NCI-H526 (cell line): Measurements from ENCODE around the gene SLC29A1.
"Not testable (repeated sequence)": the region's sequence is repeated elsewhere in the genome, so short reads cannot be mapped to it uniquely, and the experiment has no call there.

Experiments used
- DNase-seq, 2 experiments: peaks; one replicate each; lab custom pipeline; 2025; lab: John Stamatoyannopoulos, UW

The SLC29A1 gene

GRCh38 chr6:44223319-44224028 is at the start of gene SLC29A1:
Gene SLC29A1 (plus strand): TSS chr6:44223595. CDS start chr6:44227314, 3,719 bp downstream.
- DNase-seq: peak; percentile 18 to 92

GRCh38 chr6:44176130-44176761 is 47.1 kb upstream of the SLC29A1 start:
- DNase-seq: no peak

- no peak for DNase-seq
These were observed 46.5 kb upstream of the SLC29A1 start for GRCh38 chr6:44176762-44177509.

DNA sequence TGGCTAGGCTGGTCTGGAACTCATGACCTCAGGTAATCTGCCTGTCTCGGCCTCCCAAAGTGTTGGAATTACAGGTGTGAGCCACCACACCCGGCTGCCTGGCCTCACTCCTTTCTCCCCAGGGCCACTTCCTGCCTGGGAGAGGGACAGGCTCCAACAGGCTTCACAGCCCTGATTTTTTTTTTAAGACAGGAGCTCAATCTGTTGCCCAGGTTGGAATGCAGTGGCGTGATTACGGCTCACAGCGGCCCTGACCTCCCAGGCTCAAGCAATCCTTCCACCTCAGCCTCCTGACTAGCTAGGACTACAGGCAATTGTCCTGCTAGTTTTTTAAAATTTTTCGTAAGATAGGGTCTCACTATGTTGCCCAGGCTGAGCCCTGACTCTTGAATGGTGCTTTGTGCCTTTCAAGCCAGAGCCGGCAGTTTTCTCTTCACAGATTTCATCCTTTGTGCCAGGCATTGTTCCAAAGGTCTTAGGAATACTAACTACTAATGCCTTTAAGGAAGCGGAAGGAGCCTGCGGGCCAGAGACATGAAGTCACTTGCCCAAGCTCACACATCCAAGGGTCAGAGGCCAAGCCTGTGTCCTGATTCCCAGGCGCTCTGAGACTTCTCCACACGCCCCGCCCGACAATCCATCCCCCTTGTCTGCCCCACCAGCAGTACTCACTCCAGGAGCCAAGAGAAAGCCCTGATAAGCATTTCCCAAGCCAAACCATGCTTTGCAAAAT is 45.5 kb upstream of the SLC29A1 start:
- DNase-seq: no peak

- no peak for DNase-seq
These were observed 44.8 kb upstream of the SLC29A1 start for GRCh38 chr6:44178424-44179071.

- no peak for DNase-seq
These were observed 44.3 kb upstream of the SLC29A1 start for GRCh38 chr6:44179072-44179536.

DNA sequence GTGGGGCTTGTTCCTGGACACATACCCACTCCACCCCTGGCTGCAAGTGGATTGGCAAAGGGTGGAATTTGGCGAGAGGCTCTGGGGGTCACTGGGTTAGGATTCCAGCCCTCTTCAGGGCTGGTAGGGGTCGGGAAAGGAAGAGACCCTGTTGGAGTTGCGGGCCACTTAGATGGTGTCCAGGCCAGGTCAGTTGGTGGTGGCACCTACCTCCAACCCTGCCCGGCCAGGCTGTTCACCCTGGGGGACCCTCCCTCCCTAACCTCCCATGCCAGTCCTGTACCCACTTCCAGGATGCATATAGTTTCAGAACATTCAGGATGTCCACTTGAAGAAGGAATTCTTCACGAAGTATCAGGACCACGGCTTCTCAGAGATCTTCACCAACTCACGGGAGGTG is 43.7 kb upstream of the SLC29A1 start:
- no peak for DNase-seq

DNA sequence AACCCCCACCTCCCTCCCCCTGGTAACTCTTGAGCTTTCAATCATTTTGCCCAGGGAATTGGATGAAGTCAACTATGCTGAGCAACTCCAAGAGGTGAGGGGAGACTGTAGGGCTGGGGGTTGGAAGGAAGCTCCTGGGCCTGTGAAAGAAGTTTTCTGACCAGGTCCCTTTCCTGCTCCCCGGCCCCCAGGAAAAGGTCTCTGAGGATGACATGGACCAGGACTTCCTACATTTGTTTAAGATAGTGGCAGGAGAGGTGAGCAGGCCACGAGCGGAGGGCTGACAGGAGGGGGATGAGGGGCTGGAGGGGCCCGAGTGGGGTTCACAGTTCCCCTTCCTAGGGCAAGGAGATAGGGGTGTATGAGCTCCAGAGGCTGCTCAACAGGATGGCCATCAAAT is 43.0 kb upstream of the SLC29A1 start:
- no peak for DNase-seq

DNA sequence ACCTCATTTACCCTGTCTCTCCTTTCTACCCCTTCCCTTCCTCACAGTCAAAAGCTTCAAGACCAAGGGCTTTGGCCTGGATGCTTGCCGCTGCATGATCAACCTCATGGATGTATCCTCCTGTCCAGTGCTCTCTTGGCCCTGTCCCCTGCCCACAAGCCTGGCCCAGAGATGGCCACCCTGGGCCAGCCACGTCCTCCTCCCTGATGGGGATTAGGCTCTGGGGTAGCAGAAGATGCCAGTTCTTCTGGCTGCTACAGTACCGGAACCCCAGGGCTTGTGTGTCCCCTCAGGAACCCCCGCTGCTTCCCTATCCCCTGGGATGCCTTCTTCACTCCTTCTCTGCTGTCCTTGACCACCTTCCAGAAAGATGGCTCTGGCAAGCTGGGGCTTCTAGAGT is 42.5 kb upstream of the SLC29A1 start:
- DNase-seq: no peak

DNA sequence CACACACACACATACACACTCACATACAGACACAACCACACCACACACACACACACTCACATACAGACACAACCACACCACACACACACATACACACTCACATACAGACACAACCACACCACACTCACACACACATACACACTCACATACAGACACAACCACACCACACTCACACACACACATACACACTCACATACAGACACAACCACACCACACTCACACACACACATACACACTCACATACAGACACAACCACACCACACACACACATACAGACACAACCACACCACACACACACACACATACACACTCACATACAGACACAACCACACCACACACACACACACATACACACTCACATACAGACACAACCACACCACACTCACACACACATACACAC is 41.6 kb upstream of the SLC29A1 start:
- DNase-seq: not testable (repeated sequence)

DNA sequence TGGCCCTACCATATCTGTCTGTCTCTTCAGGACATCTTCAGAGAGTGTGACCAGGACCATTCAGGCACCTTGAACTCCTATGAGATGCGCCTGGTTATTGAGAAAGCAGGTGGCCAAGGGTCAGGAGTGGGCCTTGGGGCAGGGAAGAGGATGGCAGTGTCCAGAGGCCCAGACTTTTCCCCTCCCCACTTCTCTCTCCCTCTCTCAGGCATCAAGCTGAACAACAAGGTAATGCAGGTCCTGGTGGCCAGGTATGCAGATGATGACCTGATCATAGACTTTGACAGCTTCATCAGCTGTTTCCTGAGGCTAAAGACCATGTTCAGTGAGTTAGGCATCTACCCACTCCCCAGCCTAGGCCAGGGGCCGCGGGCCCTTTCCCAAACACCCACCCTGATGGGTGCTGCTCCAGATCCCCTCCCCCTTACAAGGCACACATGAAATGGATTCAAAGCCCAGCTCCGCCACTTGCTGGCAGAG is 40.4 kb upstream of the SLC29A1 start:
- DNase-seq: no peak

DNA sequence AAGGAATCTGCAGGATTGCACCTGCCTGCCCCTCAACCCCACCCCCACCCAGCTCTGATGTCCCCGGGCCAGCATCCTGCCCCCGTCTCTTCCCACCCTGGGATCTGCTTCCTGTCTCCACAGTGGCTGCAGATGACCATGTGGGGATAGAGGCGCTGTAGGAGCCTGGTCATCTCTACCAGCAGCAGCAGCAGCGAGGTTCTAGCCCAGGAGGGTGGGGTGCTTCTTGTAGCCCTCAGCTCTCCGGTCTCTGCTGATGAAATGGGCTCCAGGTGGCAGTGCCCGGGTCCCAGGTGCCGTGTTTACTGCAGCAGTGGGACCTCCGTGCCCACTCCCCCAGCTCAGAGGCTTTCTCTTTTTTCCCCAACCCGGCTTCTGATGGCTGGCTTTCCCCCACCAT is 39.6 kb upstream of the SLC29A1 start:
- no peak for DNase-seq

DNA sequence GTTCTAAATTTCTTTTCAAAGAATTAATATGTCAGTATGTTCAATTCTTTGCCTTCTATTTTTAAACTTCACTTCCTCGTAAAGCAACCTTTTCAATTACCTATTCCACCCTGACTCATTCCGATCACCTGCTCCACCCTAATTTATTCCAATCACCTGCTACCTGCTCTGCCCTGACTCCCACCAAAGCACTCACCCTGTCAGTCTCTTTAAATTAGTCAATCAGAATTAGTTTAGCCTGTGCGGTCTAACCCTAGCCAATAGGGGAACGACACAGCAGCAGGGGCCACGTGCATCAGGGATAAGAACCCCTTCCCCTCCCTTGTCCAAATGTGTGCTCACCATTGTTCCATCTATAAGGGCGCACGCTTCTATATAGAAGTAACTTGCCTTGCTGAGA is 38.0 kb upstream of the SLC29A1 start:
- DNase-seq: peak in 1 of 2 experiments; percentile 28

DNA sequence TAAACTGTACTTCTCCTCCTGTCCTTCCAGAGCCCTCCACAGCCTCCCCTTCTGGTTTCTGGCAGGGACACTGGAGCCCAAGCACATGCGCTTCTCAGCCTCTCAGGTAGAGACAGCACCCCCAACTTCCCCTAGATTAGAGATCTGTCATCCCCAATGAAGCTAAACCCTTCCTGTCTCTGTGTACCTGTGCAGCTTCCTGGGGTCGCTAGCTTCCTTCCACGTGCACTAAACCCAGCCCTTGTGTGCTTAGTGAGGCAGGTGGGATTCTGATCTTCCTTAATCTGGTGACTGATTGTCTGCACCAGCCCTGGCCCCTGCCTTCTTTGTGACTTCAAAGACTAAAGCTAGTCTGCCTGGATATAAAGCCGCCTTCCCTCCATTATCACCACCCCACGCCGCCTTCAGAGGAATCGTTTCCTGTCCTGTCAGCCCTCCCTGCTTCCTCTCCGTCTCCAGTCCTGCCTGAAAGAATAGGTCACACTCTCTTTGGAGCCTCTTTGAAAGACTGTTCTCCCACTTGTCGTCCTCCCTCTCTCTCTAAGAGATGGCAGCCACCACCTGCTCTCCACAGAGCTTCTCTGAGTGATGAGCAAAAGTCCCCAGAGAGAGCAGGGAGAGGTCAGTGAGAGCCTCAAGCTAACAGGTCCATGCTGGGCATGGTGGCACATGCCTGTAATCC is 37.3 kb upstream of the SLC29A1 start:
- DNase-seq: no peak

DNA sequence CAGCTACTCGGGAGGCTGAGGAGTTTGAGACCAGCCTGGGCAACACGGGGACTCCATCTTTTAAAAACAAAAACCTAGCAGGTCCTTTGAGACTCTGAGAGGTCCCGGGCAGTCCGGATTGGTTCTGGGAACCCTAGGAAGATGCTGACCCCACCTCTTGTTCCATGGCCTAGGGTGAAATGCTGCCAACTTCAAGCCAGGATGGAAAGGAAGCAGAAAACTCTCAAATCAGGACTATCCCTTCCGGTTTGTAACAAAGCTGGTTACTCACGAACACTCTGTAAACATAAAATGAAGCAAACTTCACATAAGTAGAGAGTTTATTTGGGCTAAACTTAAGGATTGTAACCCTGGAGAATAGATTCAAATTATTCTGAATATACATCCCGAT is 36.8 kb upstream of the SLC29A1 start:
- no peak for DNase-seq

- DNase-seq: no peak
These were observed 34.6 kb upstream of the SLC29A1 start for GRCh38 chr6:44188819-44189218.

- DNase-seq: no peak
These were observed 34.1 kb upstream of the SLC29A1 start for GRCh38 chr6:44189257-44189656.

- peak; percentile 40 to 60 for DNase-seq
These were observed 32.7 kb upstream of the SLC29A1 start for GRCh38 chr6:44190715-44191114.

- no peak for DNase-seq
These were observed 30.9 kb upstream of the SLC29A1 start for GRCh38 chr6:44192428-44193041.

DNA sequence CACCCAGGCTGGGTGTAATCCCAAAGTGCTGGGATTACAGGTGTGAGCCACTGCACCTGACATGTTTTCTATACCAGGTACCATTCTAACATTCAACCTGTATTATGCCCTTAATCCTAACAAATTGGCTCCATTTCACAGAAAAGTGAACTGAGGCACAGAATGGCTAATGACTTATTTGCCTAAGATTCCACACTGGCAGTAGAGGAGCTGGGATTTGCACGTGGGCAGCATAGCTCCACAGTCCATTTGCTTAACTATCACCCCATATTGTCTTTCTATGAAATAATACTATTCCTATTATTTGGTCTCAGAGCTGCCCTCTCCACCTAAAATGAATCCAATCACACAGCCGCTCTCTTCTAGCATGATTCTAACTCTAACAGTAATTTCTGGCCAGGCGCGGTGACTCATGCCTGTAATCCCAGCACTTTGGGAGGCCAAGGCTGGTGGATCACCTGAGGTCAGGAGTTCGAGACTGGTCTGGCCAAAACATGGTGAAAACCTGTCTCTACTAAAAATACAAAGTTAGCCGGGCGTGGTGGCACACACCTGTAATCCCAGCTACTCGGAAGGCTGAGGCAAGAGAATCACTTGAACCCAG is 30.0 kb upstream of the SLC29A1 start:
- DNase-seq: no peak
